Measurements from ENCODE around the gene DIABLO.
"Not testable (repeated sequence)": the region's sequence is repeated elsewhere in the genome, so short reads cannot be mapped to it uniquely, and the experiment has no call there.

The DIABLO gene

DNA sequence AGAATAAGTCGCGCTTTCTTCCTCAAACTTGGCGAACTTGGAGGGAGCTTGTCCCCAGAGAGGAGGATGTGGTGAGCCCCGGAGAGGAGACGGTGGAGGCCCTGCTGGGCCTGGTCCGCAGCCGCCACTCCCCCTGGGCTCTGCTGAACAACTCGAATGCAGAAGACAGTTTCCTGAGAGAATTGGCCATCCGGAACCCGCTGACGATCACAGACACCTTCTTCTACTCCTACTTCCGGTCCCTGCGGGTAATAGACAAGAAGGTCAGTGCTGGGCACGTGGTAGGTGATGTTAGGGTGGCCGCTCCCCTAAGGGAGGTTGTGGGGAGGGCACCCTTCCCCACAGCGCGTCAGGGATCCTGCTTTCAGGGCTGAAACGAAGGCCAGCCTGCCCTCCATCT is 41.3 kb downstream of the DIABLO start:
- H3K4me1 ChIP-seq, result no peaks in the 10 kb centered on the region
- no peak overlapping the region for H3K4me2 ChIP-seq (ENCODE audit: low read length)
- H3K79me2 ChIP-seq, result no peaks in the 10 kb centered on the region
- no peak overlapping the region for H3K27ac ChIP-seq
- no peak overlapping the region for H3K9ac ChIP-seq
- TF ChIP-seq CTCF (IDR thresholded peaks at IDR 0.05), result no peak
- H3K27me3 ChIP-seq (ENCODE audit: control insufficient read depth, insufficient read depth, low read length), result no peaks in the 10 kb centered on the region
- no peak overlapping the region for H2AFZ ChIP-seq
- H3K36me3 ChIP-seq (ENCODE audit: control insufficient read depth, insufficient read depth, low read length), result no peaks in the 10 kb centered on the region
- no peaks in the 10 kb centered on the region for H3K9me3 ChIP-seq (ENCODE audit: control insufficient read depth, low read length)
- no peak overlapping the region for H3K4me3 ChIP-seq (ENCODE audit: low read depth, low read length)

DNA sequence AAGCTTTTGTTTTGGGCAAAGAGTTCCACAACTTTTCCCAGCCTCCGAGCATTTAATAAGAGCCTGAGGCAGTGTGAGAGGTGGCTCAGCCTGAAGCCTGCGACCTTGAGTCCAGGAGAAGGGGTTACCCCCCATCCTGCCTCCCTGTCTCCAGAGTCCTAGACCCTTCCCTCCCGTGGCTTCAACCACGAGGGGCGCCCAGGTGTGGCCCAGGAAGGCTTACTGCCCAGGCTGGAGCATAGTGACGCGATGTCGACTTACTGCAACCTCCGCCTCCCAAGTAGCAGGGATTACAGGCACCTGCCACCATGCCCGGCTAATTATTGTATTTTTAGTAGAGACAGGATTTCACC is 42.3 kb downstream of the DIABLO start:
- Histone ChIP-seq H3K4me3 (ENCODE audit: low read depth, low read length) (peak overlapping the region; percentile 42), H3K27me3 (ENCODE audit: control insufficient read depth, insufficient read depth, low read length) (no peaks in the 10 kb centered on the region), H3K79me2 (no peaks in the 10 kb centered on the region), H3K4me2 (ENCODE audit: low read length) (peak overlapping the region; percentile 70), H3K36me3 (ENCODE audit: control insufficient read depth, insufficient read depth, low read length) (no peaks in the 10 kb centered on the region), H3K4me1 (no peaks in the 10 kb centered on the region), H3K9me3 (ENCODE audit: control insufficient read depth, low read length) (no peaks in the 10 kb centered on the region), H3K9ac (no peak overlapping the region), H2AFZ (peak overlapping the region; percentile 96), H3K27ac (no peak overlapping the region)
- no peak for TF ChIP-seq CTCF (IDR thresholded peaks at IDR 0.05)

DNA sequence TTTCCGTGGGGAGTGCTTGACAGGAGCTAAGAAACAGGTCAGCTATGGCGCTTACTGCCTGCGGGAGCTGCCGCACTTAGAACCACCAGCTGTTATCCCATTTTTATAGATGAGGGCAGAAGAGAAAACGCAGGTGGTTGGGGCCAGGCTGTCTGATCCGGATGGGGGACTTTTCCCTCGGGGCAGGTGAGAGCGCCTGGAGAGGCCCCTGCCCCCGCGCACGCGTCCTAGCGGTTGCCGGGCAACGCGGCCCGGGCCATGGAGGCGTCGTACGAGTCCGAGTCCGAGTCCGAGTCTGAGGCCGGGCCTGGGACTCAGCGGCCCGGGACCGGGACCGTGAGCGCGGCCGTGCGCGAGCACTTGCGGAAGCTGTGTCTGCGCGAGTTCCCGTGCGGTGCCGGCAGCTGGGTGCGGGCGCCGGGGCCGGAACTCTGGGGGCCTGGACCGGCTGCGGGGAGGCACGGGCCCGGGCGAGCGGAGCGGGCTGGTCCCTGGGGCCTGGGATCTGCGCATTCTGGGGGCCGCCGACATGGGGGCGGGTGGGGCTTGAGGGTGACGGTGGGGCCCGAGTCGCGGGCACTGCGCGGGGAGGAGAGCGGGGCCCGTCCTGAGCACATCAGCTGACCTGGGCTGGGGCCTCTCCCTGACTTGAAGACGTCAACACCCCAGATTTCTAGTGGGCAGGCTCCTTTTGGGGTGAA is 42.8 kb downstream of the DIABLO start, which contains the start of gene LRRC43:
LRRC43 (plus strand) TSS at position 237 of the 701 bp plus-strand sequence; CDS start at position 259, 22 bp downstream.
- peak within 1 kb of the TSS; percentile 42 for H3K4me3 ChIP-seq (ENCODE audit: low read depth, low read length)
- no peak within 1 kb of the TSS for H3K27ac ChIP-seq
- no peaks in the 10 kb centered on the region for H3K36me3 ChIP-seq (ENCODE audit: control insufficient read depth, insufficient read depth, low read length)
- no peaks in the 10 kb centered on the region for H3K27me3 ChIP-seq (ENCODE audit: control insufficient read depth, insufficient read depth, low read length)
- peak within 1 kb of the TSS; percentile 96 for H2AFZ ChIP-seq
- no peaks in the 10 kb centered on the region for H3K9me3 ChIP-seq (ENCODE audit: control insufficient read depth, low read length)
- no peak for TF ChIP-seq CTCF (IDR thresholded peaks at IDR 0.05)
- H3K9ac ChIP-seq, result no peak within 1 kb of the TSS
- no peaks in the 10 kb centered on the region for H3K79me2 ChIP-seq
- peak within 1 kb of the TSS; percentile 70 for H3K4me2 ChIP-seq (ENCODE audit: low read length)
- no peaks in the 10 kb centered on the region for H3K4me1 ChIP-seq

GRCh38 chr12:122176473-122176872 is 49.4 kb downstream of the DIABLO start:
- H3K9ac ChIP-seq; H3K79me2 ChIP-seq; H3K27me3 ChIP-seq (ENCODE audit: control insufficient read depth, insufficient read depth, low read length); H3K4me3 ChIP-seq (ENCODE audit: low read depth, low read length); H3K4me2 ChIP-seq (ENCODE audit: low read length); H3K36me3 ChIP-seq (ENCODE audit: control insufficient read depth, insufficient read depth, low read length); H3K27ac ChIP-seq; H3K4me1 ChIP-seq; H3K9me3 ChIP-seq (ENCODE audit: control insufficient read depth, low read length); H2AFZ ChIP-seq: not testable (repeated sequence)

DNA sequence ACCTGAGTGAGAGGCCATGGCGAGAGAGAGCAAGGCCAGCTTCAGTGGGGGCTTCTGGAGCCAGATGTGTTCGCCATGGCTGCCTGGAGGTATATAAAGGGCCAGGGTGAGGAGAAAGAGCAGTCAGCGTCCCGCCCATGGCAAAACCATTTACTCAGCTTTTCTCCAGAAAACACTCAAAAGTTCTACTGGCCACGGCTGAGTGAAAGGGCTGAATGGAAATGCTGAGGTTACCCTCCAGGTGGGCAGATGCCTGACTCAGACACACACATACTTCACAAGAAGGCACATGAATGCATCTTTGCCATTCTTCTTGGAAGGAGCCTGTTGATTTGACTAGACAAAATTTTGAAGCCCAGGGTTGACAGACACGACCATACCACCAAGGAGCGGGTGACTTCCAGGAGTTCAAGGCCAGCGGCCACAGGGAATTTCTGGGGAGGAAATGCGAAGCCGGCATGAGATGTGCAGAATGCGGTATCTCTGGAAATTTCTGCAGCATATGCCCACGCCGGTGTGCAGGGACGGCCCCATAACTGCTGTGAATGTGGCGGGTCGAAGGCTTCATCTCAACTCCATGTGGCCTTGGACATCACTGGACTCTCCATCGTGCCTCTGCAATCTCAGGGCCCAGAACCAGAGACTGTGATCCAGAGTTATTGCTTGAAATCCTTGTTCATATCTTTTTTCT is 51.6 kb downstream of the DIABLO start, which contains the start of gene IL31:
IL31 (minus strand) TSS at position 67 of the 691 bp plus-strand sequence; CDS start at position 18, 49 bp downstream.
- Histone ChIP-seq H3K9me3 (ENCODE audit: control insufficient read depth, low read length) (no peaks in the 10 kb centered on the region), H3K79me2 (no peaks in the 10 kb centered on the region), H3K4me2 (ENCODE audit: low read length) (no peak within 1 kb of the TSS), H3K27me3 (ENCODE audit: control insufficient read depth, insufficient read depth, low read length) (no peaks in the 10 kb centered on the region), H3K9ac (no peak within 1 kb of the TSS), H2AFZ (no peak within 1 kb of the TSS), H3K4me3 (ENCODE audit: low read depth, low read length) (no peak within 1 kb of the TSS), H3K36me3 (ENCODE audit: control insufficient read depth, insufficient read depth, low read length) (no peaks in the 10 kb centered on the region), H3K4me1 (no peaks in the 10 kb centered on the region), H3K27ac (no peak within 1 kb of the TSS)
- TF ChIP-seq CTCF (IDR thresholded peaks at IDR 0.05), result no peak
